Neural progenitor cell (in vitro differentiated cells): ENCODE measurements around the gene GSTA4. TPM values are rescaled to one million over a fixed set of nuclear protein-coding genes. Genes with fewer than 3 reads are reported as not detected.

Experiments
- DNase-seq: peaks from one replicate; pipeline ENCODE4 v3.0.0-alpha.2; 2016; ENCODE audit warnings: low spot score
- H2AFZ ChIP-seq: fragments of 200-600 bp; sonication (generic); replicated peaks from 2 replicates; pipeline ENCODE4 v1.6.1; 2016; ENCODE audit warnings: antibody characterized with exemption
- H3F3A ChIP-seq: fragments of 200-600 bp; sonication (generic); 2 replicates; pipeline ENCODE4 v1.6.1; 2016; ENCODE audit warnings: antibody characterized with exemption, low read depth
- H3K27ac ChIP-seq: fragments of 200-600 bp; sonication (generic); 2 replicates; pipeline ENCODE4 v1.5.1; 2016; ENCODE audit warnings: mild to moderate bottlenecking
- H3K27me3 ChIP-seq: fragments of 200-600 bp; sonication (generic); 2 replicates; pipeline ENCODE4 v1.6.1; 2016; ENCODE audit warnings: mild to moderate bottlenecking, moderate library complexity
- H3K36me3 ChIP-seq: fragments of 200-600 bp; sonication (generic); 2 replicates; pipeline ENCODE4 v1.5.1; 2016
- H3K4me1 ChIP-seq: fragments of 200-600 bp; sonication (generic); 2 replicates; pipeline ENCODE4 v1.6.1; 2016; ENCODE audit warnings: mixed run types
- H3K4me2 ChIP-seq: fragments of 200-600 bp; sonication (generic); 2 replicates; pipeline ENCODE4 v1.6.1; 2016
- H3K4me3 ChIP-seq: fragments of 200-600 bp; sonication (generic); 2 replicates; pipeline ENCODE4 v1.5.1; 2016
- H3K79me2 ChIP-seq: fragments of 200-600 bp; sonication (generic); 2 replicates; pipeline ENCODE4 v1.6.1; 2016; ENCODE audit warnings: low read depth
- H3K9ac ChIP-seq: fragments of 200-600 bp; sonication (generic); 2 replicates; pipeline ENCODE4 v1.6.1; 2016
- H3K9me3 ChIP-seq: fragments of 200-600 bp; sonication (generic); 2 replicates; pipeline ENCODE4 v1.5.1; 2016; ENCODE audit warnings: low read depth
- H4K20me1 ChIP-seq: fragments of 200-600 bp; sonication (generic); 2 replicates; pipeline ENCODE4 v1.6.1; 2016; ENCODE audit warnings: low read depth
- H3K27ac Mint-ChIP-seq: 3 replicates; pipeline ENCODE4 v1.8.0; 2021; ENCODE audit warnings: mixed read lengths
- H3K27me3 Mint-ChIP-seq: 2 replicates; pipeline ENCODE4 v1.8.0; 2022; ENCODE audit warnings: low read depth, mild to moderate bottlenecking, inconsistent platforms, moderate library complexity, mixed read lengths; ENCODE audit not compliant: insufficient read depth
- H3K36me3 Mint-ChIP-seq: 3 replicates; pipeline ENCODE4 v1.8.0; 2021; ENCODE audit warnings: mixed read lengths
- H3K4me1 Mint-ChIP-seq: 3 replicates; pipeline ENCODE4 v1.8.0; 2021; ENCODE audit warnings: mixed read lengths
- H3K4me3 Mint-ChIP-seq: 3 replicates; pipeline ENCODE4 v1.8.0; 2021; ENCODE audit warnings: mild to moderate bottlenecking, moderate library complexity, mixed read lengths
- H3K9me3 Mint-ChIP-seq: 3 replicates; pipeline ENCODE4 v1.8.0; 2020; ENCODE audit warnings: mixed read lengths
- EZH2 ChIP-seq: fragments of 200-600 bp; sonication (generic); IDR thresholded peaks from 2 replicates; pipeline ENCODE4 v1.6.1; 2017; ENCODE audit warnings: antibody characterized with exemption, mild to moderate bottlenecking, moderate library complexity
- EZH2phosphoT487 ChIP-seq: fragments of 200-600 bp; sonication (generic); IDR thresholded peaks from 2 replicates; pipeline ENCODE4 v1.6.1; 2017; ENCODE audit warnings: antibody characterized with exemption
- total RNA-seq: library from RNA; depleted of rRNA; stranded (reverse); fragments of >200 nt; gene quantifications from 2 replicates; pipeline ENCODE4 v1.2.3, GENCODE V29; 2015; ENCODE audit warnings: low replicate concordance
- TF ChIP-seq, protein P1 (sequence below): fragments of 200-600 bp; sonication (generic); IDR thresholded peaks from 2 replicates; pipeline ENCODE4 v1.5.1; 2017; ENCODE audit warnings: antibody characterized with exemption, mild to moderate bottlenecking

GSTA4 gene
- total RNA-seq, 1 donor from 2014 or later, result 113 TPM

DNA sequence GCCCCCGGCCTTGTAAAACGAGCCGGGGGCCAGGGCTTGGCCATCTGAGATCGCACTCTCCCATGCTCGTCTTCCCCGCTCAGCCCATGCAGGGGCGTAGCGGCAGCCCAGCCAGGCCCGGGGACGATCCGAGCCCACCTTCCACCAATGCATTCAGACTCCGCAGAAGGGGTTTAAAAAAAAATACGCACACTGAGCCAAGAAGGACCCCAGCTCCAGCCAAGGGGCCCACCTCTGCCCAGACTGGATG lies 320 bp downstream of the GSTA4 start:
- TF ChIP-seq, protein P1, sequence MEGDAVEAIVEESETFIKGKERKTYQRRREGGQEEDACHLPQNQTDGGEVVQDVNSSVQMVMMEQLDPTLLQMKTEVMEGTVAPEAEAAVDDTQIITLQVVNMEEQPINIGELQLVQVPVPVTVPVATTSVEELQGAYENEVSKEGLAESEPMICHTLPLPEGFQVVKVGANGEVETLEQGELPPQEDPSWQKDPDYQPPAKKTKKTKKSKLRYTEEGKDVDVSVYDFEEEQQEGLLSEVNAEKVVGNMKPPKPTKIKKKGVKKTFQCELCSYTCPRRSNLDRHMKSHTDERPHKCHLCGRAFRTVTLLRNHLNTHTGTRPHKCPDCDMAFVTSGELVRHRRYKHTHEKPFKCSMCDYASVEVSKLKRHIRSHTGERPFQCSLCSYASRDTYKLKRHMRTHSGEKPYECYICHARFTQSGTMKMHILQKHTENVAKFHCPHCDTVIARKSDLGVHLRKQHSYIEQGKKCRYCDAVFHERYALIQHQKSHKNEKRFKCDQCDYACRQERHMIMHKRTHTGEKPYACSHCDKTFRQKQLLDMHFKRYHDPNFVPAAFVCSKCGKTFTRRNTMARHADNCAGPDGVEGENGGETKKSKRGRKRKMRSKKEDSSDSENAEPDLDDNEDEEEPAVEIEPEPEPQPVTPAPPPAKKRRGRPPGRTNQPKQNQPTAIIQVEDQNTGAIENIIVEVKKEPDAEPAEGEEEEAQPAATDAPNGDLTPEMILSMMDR, result no peak
- TF ChIP-seq EZH2phosphoT487 (no peak), EZH2 (no peak)
- H3K27me3 ChIP-seq, result no peaks in the 10 kb centered on the region
- H3K9ac ChIP-seq, result peak overlapping the region; percentile 71
- peaks cover 14% of the 10 kb centered on the region for H3K79me2 ChIP-seq
- H3K36me3 ChIP-seq, result peaks cover 3% of the 10 kb centered on the region
- peak overlapping the region; percentile 95 for H3K4me3 Mint-ChIP-seq
- peak overlapping the region; percentile 99 for H3K27ac Mint-ChIP-seq
- peaks cover 23% of the 10 kb centered on the region for H3K27me3 Mint-ChIP-seq
- peaks cover 22% of the 10 kb centered on the region for H3F3A ChIP-seq
- DNase-seq, result no peak
- H2AFZ ChIP-seq, result peak overlapping the region; percentile 83
- peak overlapping the region; percentile 72 for H3K4me3 ChIP-seq
- peaks cover 12% of the 10 kb centered on the region for H3K4me1 ChIP-seq
- peak overlapping the region; percentile 93 for H3K4me2 ChIP-seq
- peak overlapping the region; percentile 97 for H3K27ac ChIP-seq
- peaks cover 21% of the 10 kb centered on the region for H3K4me1 Mint-ChIP-seq
- no peaks in the 10 kb centered on the region for H4K20me1 ChIP-seq
- H3K9me3 ChIP-seq, result no peaks in the 10 kb centered on the region
- H3K36me3 Mint-ChIP-seq, result peaks cover 28% of the 10 kb centered on the region
- H3K9me3 Mint-ChIP-seq, result peaks cover 4% of the 10 kb centered on the region

DNA sequence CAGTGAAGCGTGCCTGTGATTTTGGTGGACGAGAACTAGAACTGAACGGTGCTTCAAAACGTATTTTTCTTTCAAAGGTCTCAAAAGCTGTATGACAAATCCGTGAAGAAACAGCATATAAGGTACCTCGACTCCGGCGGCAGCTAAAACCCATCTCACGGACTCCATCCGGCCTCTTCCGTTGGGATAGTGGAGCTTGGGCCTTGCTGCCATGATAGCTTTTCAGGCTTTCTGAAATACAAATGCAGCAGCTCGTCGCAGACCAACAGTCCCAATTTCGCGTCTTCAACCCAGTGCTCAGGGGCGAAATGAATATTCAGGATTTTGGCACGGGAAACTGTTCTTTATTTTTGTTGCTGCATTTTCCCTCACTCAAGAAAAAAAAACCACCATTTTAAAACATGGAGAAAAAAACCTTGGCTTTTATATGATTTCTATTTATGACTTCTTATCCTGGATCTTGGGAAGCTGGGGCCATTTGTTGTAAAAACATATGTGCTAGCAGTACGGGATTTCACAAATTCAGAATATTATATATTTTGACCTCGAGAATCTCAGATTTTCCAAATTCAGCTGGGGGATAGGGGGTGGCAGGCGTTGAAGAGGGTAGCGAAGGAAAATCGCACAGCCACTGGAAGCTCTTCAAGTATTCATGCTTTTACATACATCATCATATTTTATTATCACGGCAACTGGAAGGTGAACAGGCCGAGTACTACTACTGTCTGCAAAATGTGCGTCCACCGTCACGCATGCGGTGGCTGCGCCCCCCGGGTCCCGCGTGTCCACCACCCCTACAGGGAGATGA lies 849 bp downstream of the GSTA4 start:
- Mint-ChIP-seq H3K27ac (peak overlapping the region; percentile 99), H3K36me3 (peaks cover 33% of the 10 kb centered on the region), H3K4me3 (peak overlapping the region; percentile 95), H3K9me3 (peaks cover 4% of the 10 kb centered on the region), H3K27me3 (peaks cover 23% of the 10 kb centered on the region), H3K4me1 (peaks cover 21% of the 10 kb centered on the region)
- Histone ChIP-seq H3K4me2 (peak overlapping the region; percentile 93), H3K27me3 (no peaks in the 10 kb centered on the region), H2AFZ (peak overlapping the region; percentile 83), H3K4me3 (peak overlapping the region; percentile 72), H3K9ac (peak overlapping the region; percentile 71), H3K79me2 (peaks cover 14% of the 10 kb centered on the region), H3K4me1 (peaks cover 12% of the 10 kb centered on the region), H3F3A (peaks cover 22% of the 10 kb centered on the region), H3K9me3 (no peaks in the 10 kb centered on the region), H3K27ac (peak overlapping the region; percentile 97), H3K36me3 (peaks cover 3% of the 10 kb centered on the region), H4K20me1 (no peaks in the 10 kb centered on the region)
- TF ChIP-seq EZH2phosphoT487 (peak; percentile 17), EZH2 (peak; percentile 36)
- TF ChIP-seq, protein P1, result no peak
- peak; percentile 47 for DNase-seq

DNA sequence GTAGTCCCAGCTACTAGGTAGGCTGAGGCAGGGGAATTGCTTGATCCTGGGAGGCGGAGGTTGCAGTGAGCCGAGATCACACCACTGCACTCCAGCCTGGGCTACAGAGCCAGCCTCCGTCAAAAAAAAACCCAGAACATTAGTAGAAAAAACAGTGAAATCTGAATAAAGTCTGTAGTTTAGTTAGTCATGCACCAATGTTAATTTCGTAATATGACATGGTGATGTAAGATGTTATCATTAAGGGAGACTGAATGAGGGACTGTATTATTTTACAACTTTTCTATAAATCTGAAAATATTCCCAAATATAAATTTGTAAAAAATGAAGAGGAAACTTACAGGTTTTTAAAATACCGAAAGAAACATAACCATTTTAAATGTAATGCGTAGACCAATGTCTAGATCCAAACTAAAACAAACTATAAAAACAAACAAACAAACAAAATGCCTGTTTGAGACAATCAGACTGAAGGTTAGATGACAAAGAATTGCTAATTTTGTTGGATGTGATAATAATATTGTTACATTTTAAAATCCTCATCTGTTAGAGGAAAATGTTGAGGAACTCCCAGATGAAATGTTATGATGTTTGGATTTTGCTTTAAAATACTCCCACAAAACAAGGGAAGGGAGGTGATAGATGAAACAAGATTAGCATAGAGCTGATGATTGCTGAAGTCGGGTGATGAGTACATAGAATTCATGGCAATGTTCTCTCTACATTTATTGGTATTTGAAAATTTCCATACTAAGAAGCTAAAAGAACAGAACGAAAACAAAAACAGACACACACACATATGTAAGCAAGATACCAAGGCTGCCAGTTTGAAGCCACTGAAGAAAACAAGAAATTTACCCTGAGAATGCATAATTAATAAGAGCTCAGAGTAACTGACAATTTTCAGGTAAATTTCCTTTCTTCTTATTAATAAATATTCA lies 1.8 kb downstream of the GSTA4 start:
- peak overlapping the region; percentile 95 for H3K4me3 Mint-ChIP-seq
- peaks cover 21% of the 10 kb centered on the region for H3K4me1 Mint-ChIP-seq
- DNase-seq, result no peak
- Histone ChIP-seq H3K27me3 (no peaks in the 10 kb centered on the region), H4K20me1 (no peaks in the 10 kb centered on the region), H3K4me2 (peak overlapping the region; percentile 93), H3K36me3 (peaks cover 3% of the 10 kb centered on the region), H3K9ac (no peak overlapping the region), H3K4me1 (peaks cover 12% of the 10 kb centered on the region), H3K27ac (no peak overlapping the region), H3F3A (peaks cover 22% of the 10 kb centered on the region), H3K9me3 (no peaks in the 10 kb centered on the region), H2AFZ (peak overlapping the region; percentile 83), H3K4me3 (peak overlapping the region; percentile 72), H3K79me2 (peaks cover 14% of the 10 kb centered on the region)
- TF ChIP-seq, protein P1, result no peak
- TF ChIP-seq EZH2 (no peak), EZH2phosphoT487 (no peak)
- H3K9me3 Mint-ChIP-seq, result peaks cover 4% of the 10 kb centered on the region
- peak overlapping the region; percentile 99 for H3K27ac Mint-ChIP-seq
- H3K36me3 Mint-ChIP-seq, result peaks cover 38% of the 10 kb centered on the region
- H3K27me3 Mint-ChIP-seq, result peaks cover 23% of the 10 kb centered on the region
